ENCODE measurements around the gene LBP. TPM values are rescaled to one million over a fixed set of nuclear protein-coding genes. Genes with fewer than 3 reads are reported as not detected.

LBP gene
- total and polyA plus RNA-seq, 2 donors (not counting 3 experiments of a cell fraction or from before 2014, with no cell fraction given), result 0.03 TPM; not detected in 1

- dilution Hi-C loops (cut with MboI; ENCODE audit: extremely low pct_ligation_motif_present, low sequenced_read_pairs) (no loop called here), intact Hi-C loops (cut with micrococcal nuclease) (no loop called here)
- no peaks in the 10 kb centered on the region for H3K9me3 ChIP-seq (replicated peaks; ENCODE audit: control insufficient read depth, insufficient read depth, low read length)
- H4K20me1 ChIP-seq (replicated peaks; ENCODE audit: control insufficient read depth, extremely low read depth, insufficient read depth, low read length), result no peaks in the 10 kb centered on the region
- H3K79me2 ChIP-seq (ENCODE audit: control insufficient read depth, insufficient read depth, low read length), result no peaks in the 10 kb centered on the region
- H3K4me2 ChIP-seq (ENCODE audit: insufficient read depth, low read length), result no peak overlapping the region
- DNase-seq (ENCODE audit: low read depth, low spot score) (no peak), FAIRE-seq (no peak)
- TF ChIP-seq JUN (IDR thresholded peaks at IDR 0.05; ENCODE audit: borderline replicate concordance, insufficient read depth, insufficient read length, low read depth), result no peak
- no peak for TF ChIP-seq EZH2 (IDR thresholded peaks at IDR 0.05; ENCODE audit: borderline replicate concordance, low read depth, low read length, severe bottlenecking)
- TF ChIP-seq POLR2AphosphoS5 (IDR thresholded peaks at IDR 0.05; ENCODE audit: insufficient read depth, low read depth, low read length), result no peak
- TF ChIP-seq POLR2A (IDR thresholded peaks at IDR 0.05; ENCODE audit: low read depth, low read length), result no peak
- no peak for TF ChIP-seq MAX (IDR thresholded peaks at IDR 0.05; ENCODE audit: insufficient read depth, insufficient read length)
- TF ChIP-seq CTCF (IDR thresholded peaks at IDR 0.05; ENCODE audit: extremely low read depth in 1 of 2, insufficient read depth in 1 of 2, low read depth in 1 of 2, low read length in 2 of 2), result no peak
- TF ChIP-seq MYC (IDR thresholded peaks at IDR 0.05; ENCODE audit: low read depth, low read length), result no peak
- no peak for TF ChIP-seq FOS (IDR thresholded peaks at IDR 0.05; ENCODE audit: borderline replicate concordance, insufficient read depth, low read length)
- no peak for TF ChIP-seq GATA2 (IDR thresholded peaks at IDR 0.05; ENCODE audit: insufficient read depth, insufficient read length, low read depth, low read length)
- POLR2A ChIA-PET, result no interaction called here
- BruUV-seq (replicated peaks), result no TSS peak
- no peaks in the 10 kb centered on the region for H3K9me1 ChIP-seq (replicated peaks; ENCODE audit: control insufficient read depth, extremely low read depth, insufficient read depth, low read length)
- H3K27me3 ChIP-seq (ENCODE audit: control insufficient read depth in 2 of 2, insufficient read depth in 2 of 2, low read length in 2 of 2), result no peaks in the 10 kb centered on the region
- H3K9ac ChIP-seq (replicated peaks; ENCODE audit: extremely low read depth, insufficient read depth, low read length), result no peak overlapping the region
- CTCF ChIA-PET, result no interaction called here
- no peaks in the 10 kb centered on the region for H3K4me1 ChIP-seq (ENCODE audit: control insufficient read depth, extremely low read depth, insufficient read depth, low read length)
- H3K27ac ChIP-seq (ENCODE audit: insufficient read depth, low read depth, low read length), result no peak overlapping the region
- H3K36me3 ChIP-seq (ENCODE audit: control insufficient read depth in 2 of 2, extremely low read depth in 1 of 2, insufficient read depth in 2 of 2, low read length in 2 of 2), result no peaks in the 10 kb centered on the region
- no peak overlapping the region for H3K4me3 ChIP-seq (replicated peaks in 1 of 3; ENCODE audit: insufficient read depth in 1 of 3, low read depth in 1 of 3, low read length in 3 of 3)
- no peak overlapping the region for H2AFZ ChIP-seq (ENCODE audit: low read depth, low read length)
Observed at GRCh38 chr20:38334016-38334415, 12.3 kb upstream of the LBP start.

Measured in endothelial cell of umbilical vein (primary cell).